Left lung (tissue), 10 donors: Measurements from ENCODE around the gene CPNE4. TPM values are rescaled to one million over a fixed set of nuclear protein-coding genes. Genes with fewer than 3 reads are reported as not detected.

Experiments
- ATAC-seq: fragments of 200-7000 bp; cut with Tn5 transposase; one replicate; pipeline ENCODE4 v1.9.1; 2020; ENCODE audit warnings: moderate library complexity
- DNase-seq, 4 donors: peaks; one replicate each; pipeline ENCODE4 v3.0.0-alpha.2; 2013 to 2020
- H3K27ac ChIP-seq, 2 donors: fragments of 200-600 bp; sonication (generic) in 1 of 2; one replicate each; pipeline versions ENCODE4 v1.5.0 to v1.8.0; 2020 to 2021
- H3K27me3 ChIP-seq, 2 donors: fragments of 200-600 bp; sonication (generic) in 1 of 2; one replicate each; pipeline versions ENCODE4 v1.5.0 to v1.8.0; 2020 to 2021
- H3K36me3 ChIP-seq, 2 donors: fragments of 200-600 bp; sonication (generic) in 1 of 2; one replicate each; pipeline versions ENCODE4 v1.5.0 to v1.8.0; 2020 to 2021
- H3K4me1 ChIP-seq, 2 donors: fragments of 200-600 bp; one replicate each; pipeline ENCODE4 v1.8.0; 2021
- H3K4me3 ChIP-seq, 2 donors: fragments of 200-600 bp; sonication (generic) in 1 of 2; one replicate each; pipeline versions ENCODE4 v1.5.0 to v1.8.0; 2020 to 2021; ENCODE audit warnings: mild to moderate bottlenecking in 1 of 2
- H3K9me3 ChIP-seq, 2 donors: fragments of 200-600 bp; sonication (generic) in 1 of 2; one replicate each; pipeline versions ENCODE4 v1.5.0 to v1.8.0; 2020 to 2021
- intact Hi-C, 2 donors: fragments of 100-400 bp; cut with DNase I; formaldehyde crosslinking; loops; one replicate each; pipeline versions ENCODE4 v1.11.2 to v1.14.2; 2022
- polyA plus RNA-seq, 6 donors: library from polyadenylated mRNA; unstranded; fragments of 120-200 nt; gene quantifications; one replicate each; pipeline ENCODE4 v1.2.1, GENCODE V29; 2013; ENCODE audit not compliant: insufficient read length in 6 of 6
- total RNA-seq, 2 donors: library from RNA; stranded (reverse); fragmentation: NEBNext Ultra II Directional; extraction: Animal tissue kit (Norgen Biotek cat#: 25700); gene quantifications; one replicate each; pipeline ENCODE4 v1.2.1, GENCODE V29; 2021
- TF ChIP-seq, protein P1 (sequence below), 2 donors: fragments of 200-600 bp; sonication (generic) in 1 of 2; IDR thresholded peaks; one replicate each; pipeline versions ENCODE4 v1.5.0 to v1.8.0; 2021; ENCODE audit warnings: antibody characterized with exemption in 2 of 2
- donor health status: DM: no; HTN: yes; CAD: no.
- donor health status: DM: no; HTN: no; CAD: no.

CPNE4 gene
- total and polyA plus RNA-seq, 8 donors = 0.24 to 2.1 (median 0.85) TPM

DNA sequence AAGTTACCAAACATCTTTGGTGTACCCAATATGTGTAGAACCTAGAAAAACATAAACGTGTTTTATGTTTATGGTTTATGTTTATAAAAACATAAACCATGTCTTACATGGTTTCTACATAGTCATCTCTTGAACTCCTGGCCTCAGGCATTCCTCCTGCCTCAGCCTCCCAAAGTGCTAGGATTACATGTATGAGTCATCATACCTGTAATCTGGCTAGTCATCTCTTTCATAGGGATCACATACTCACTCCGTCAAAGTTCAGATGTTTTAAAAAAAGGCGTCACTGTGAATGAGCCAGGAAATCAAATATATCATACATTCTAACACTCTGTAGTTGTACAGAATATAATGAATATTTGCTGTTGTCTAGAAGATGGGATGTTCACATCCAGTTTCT is 178.6 kb downstream of the CPNE4 start:
- Histone ChIP-seq H3K36me3 (no peaks in the 10 kb centered on the region), H3K4me1 (no peaks in the 10 kb centered on the region), H3K9me3 (no peaks in the 10 kb centered on the region), H3K4me3 (no peak overlapping the region), H3K27me3 (no peaks in the 10 kb centered on the region), H3K27ac (no peak overlapping the region)
- TF ChIP-seq, protein P1, sequence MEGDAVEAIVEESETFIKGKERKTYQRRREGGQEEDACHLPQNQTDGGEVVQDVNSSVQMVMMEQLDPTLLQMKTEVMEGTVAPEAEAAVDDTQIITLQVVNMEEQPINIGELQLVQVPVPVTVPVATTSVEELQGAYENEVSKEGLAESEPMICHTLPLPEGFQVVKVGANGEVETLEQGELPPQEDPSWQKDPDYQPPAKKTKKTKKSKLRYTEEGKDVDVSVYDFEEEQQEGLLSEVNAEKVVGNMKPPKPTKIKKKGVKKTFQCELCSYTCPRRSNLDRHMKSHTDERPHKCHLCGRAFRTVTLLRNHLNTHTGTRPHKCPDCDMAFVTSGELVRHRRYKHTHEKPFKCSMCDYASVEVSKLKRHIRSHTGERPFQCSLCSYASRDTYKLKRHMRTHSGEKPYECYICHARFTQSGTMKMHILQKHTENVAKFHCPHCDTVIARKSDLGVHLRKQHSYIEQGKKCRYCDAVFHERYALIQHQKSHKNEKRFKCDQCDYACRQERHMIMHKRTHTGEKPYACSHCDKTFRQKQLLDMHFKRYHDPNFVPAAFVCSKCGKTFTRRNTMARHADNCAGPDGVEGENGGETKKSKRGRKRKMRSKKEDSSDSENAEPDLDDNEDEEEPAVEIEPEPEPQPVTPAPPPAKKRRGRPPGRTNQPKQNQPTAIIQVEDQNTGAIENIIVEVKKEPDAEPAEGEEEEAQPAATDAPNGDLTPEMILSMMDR (IDR thresholded peaks at IDR 0.05) = no peak
- DNase-seq (no peak), ATAC-seq (no peak)
- intact Hi-C loops = no loop called here

DNA sequence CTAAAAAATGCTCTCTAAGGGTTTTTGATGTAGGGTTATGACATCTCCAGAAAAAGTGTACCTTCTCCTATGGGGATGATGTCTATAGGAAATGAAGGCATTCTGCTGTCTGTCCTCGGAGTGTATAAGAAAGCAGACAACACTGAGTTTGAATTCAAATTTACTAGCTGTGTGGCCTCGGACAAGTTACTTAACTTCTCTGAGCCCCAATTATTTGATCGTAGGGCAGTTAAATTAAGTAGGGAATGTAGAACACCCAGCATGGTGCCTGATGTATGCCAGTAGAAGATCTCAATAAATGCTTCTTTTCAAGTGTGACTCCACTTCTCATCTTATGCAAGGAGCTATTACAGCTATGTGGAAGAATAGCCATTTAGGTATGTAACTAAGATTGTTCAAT is 184.6 kb downstream of the CPNE4 start:
- intact Hi-C loops = no loop called here
- TF ChIP-seq, protein P1 (IDR thresholded peaks at IDR 0.05) = no peak
- ATAC-seq = no peak

DNA sequence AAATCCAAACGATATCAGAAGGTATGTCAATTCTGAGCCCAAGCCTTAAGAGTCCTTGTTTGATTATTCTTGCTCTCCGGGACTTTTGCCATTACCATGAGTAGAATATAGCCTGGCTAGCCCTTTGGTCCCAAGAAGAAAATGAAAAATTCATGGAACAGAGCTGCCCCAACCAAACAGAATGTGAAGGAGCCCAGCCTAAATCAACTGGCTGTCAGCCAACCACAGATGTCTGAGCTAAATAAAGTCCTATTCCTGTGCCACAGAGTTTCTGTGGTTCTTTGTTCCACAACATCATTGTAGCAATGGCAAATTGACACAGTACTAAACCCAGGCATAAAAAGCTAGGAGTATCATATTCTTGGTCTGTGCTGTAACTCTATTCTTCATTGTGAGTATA is 185.2 kb downstream of the CPNE4 start:
- TF ChIP-seq, protein P1 (IDR thresholded peaks at IDR 0.05) = no peak
- no peaks in the 10 kb centered on the region for H3K9me3 ChIP-seq
- H3K4me3 ChIP-seq = no peak overlapping the region
- intact Hi-C loops = no loop called here
- no peak for ATAC-seq
- DNase-seq = no peak
- no peaks in the 10 kb centered on the region for H3K27me3 ChIP-seq
- no peaks in the 10 kb centered on the region for H3K4me1 ChIP-seq
- no peaks in the 10 kb centered on the region for H3K36me3 ChIP-seq
- H3K27ac ChIP-seq = no peak overlapping the region

More for the DNA sequence above, 184.6 kb downstream of the CPNE4 start:
- Histone ChIP-seq H3K27ac (no peak overlapping the region), H3K4me3 (no peak overlapping the region), H3K27me3 (no peaks in the 10 kb centered on the region), H3K36me3 (no peaks in the 10 kb centered on the region), H3K4me1 (no peaks in the 10 kb centered on the region), H3K9me3 (no peaks in the 10 kb centered on the region)
- DNase-seq = no peak

DNA sequence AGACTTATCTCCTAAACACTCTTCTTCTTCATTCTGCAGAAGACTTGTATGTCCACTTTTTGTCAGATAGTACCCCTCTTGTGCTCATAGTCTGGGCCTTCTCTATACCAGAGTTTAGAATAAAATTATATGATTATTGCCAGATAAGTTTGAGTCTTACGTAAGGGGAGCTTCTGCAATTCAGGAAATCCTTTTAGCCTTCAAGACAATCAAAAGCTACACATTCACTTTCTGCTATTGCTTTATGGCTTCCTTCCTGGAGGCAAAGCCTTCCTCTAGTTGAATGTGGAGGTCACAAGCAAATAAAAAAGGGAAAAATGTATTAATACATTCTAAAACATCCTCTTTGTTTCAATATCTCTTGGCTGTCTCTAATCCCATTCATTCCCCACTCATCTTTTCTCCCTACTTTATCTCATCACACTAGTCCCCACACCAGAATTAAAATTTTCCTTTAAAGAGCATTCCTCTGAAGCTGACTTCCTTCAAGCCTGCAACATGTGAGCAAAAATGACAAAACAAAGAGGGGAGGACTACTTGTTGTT is 186.8 kb downstream of the CPNE4 start:
- ATAC-seq (no peak), DNase-seq (no peak)
- Histone ChIP-seq H3K27me3 (no peaks in the 10 kb centered on the region), H3K36me3 (no peaks in the 10 kb centered on the region), H3K4me1 (no peaks in the 10 kb centered on the region), H3K27ac (no peak overlapping the region), H3K9me3 (no peaks in the 10 kb centered on the region), H3K4me3 (no peak overlapping the region)
- TF ChIP-seq, protein P1 (IDR thresholded peaks at IDR 0.05) = no peak
- intact Hi-C loops = no loop called here

DNA sequence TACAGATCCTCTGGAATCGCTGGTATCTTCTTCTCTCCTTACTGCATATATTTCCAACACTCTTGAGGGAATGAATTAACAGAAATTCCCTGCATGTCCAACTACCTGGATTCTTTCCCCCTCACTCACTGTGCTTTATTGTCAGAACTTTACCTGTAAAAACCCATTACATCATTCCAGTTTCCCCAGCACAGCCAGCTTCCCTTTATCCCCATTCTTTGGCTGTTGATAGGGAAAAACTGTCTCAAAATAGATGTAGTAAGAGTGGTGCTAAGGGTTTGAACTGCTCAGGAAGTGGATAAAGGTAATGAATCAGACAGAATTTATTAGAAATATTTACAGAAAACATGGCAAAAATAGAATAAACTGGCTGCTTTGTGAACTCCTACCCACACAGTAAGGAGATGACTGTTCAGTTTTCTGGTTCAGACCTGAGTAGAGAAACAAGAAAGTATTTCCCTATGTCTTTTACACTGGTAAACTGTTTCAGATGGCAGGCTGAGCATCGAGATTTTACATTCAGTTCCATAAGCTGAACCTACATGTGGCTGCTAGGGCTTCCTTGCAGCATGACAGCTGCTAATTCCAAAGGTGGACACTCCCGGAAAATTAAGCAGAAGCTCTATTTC is 188.4 kb downstream of the CPNE4 start:
- Histone ChIP-seq H3K4me1 (no peaks in the 10 kb centered on the region), H3K27me3 (no peaks in the 10 kb centered on the region), H3K27ac (no peak overlapping the region), H3K36me3 (no peaks in the 10 kb centered on the region), H3K4me3 (no peak overlapping the region), H3K9me3 (no peaks in the 10 kb centered on the region)
- intact Hi-C loops = no loop called here
- DNase-seq (no peak), ATAC-seq (no peak)
- TF ChIP-seq, protein P1 (IDR thresholded peaks at IDR 0.05) = no peak
